Fibroblast of peridontal ligament (primary cell): ENCODE results near the gene GPR68.
A peak's percentile ranks its signal among the peaks of the same experiment; 100 is the strongest.
"Not testable (repeated sequence)": the region's sequence is repeated elsewhere in the genome, so short reads cannot be mapped to it uniquely, and the experiment has no call there.

Experiments
- DNase-seq: peaks from one replicate; pipeline ENCODE4 v3.0.0-alpha.2; 2010; ENCODE audit errors: extremely low read depth

Gene GPR68

DNA sequence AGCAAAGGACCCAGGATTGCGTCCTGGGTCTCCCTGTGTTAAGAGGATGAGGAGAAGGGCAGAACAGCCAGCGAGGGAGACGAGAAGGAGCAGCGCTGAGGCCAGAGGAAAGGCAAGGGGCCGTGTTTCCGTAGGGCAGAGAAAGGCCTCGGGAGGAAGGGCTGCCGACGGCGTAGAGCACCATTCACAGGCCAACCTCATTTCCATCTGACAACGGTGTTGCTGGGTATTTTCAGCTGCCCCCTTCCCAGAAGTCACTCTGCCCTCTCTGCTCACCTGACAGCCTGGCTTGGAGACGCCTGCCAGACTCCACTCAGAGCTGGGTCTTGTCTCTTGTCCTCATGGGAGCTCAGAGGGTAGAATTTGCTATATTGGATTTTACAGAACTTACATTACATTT lies 51.4 kb downstream of the GPR68 start:
- no peak for DNase-seq

DNA sequence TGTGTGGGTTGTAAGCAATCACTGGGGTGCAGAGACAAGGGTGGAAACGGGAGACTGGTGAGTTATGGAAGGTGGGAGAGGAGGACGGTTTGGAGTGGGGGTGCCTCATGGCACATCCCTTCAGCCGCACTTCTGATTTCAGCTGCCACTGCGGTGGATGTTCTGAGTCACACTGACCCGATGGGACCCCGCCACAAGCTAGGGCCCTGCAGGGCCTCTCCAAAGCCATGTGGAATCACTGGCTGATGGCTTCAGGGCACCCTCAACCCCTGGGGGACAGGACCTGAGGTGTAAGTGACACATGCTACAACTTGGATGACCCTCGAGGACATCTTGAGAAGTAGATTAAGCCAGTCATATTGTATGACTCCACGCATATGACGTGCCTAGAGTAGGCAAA lies 53.7 kb downstream of the GPR68 start:
- no peak for DNase-seq

DNA sequence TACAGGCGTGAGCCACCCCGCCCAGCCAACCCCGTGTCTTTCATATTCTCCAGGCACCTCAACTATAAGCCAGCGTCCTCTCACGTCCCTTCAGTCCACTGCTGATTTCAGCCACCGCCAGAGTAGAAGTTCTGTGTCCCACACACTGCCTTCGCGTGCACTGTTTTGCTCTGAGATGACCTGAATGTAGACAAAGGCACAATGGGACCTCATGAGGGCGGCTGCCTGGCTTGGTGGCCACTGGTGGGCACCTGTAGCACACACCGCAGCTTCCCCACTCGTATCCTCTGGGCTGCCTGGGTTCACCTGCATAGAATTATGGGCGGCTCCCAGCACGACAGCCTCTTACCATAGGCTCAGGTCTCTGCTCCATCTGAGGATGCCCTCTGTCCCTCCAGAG lies 57.2 kb downstream of the GPR68 start:
- DNase-seq = no peak

DNA sequence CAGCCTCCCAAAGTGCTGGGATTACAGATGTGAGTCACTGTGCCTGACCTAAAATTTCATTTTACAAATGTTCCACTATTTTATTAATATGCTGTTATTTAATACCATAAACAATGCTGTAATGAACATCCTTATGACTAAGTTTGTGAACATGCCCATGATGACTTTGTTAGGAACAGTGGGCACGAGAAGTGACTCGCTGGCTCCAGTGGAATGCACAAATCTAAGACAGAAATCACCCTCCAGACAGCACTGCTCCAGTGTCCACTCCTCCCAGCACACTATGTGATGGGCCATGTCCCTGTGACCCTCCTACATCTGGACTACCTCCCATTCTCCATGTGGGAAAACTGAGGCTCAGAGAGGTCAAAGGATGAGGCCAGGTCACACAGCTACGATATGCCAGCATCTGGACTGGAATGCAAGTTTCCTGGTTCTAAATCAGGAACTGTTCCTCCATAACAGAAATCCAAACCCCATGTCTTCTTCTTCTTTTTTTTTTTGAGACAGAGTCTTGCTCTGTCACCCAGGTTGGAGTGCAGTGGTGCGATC lies 57.9 kb downstream of the GPR68 start:
- DNase-seq = peak; percentile 25

DNA sequence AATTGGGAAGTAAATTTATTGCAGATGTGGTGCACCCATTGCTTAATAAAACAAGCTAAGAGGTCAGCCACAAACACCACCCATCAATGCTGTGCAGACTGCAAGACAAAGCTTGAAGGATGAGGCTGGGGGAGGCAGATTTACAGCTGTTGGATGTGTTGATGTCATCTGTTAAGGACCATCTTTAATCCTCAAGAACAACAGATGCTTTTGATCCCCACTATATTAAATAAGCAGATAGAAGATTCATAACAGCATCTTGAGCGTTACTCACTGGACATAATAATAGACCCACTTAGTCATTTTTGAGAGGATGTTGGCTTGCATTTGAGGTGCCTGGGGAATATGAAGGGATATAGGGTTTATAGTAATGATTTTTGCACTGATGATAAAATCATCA lies 58.8 kb downstream of the GPR68 start:
- DNase-seq = peak; percentile 24

DNA sequence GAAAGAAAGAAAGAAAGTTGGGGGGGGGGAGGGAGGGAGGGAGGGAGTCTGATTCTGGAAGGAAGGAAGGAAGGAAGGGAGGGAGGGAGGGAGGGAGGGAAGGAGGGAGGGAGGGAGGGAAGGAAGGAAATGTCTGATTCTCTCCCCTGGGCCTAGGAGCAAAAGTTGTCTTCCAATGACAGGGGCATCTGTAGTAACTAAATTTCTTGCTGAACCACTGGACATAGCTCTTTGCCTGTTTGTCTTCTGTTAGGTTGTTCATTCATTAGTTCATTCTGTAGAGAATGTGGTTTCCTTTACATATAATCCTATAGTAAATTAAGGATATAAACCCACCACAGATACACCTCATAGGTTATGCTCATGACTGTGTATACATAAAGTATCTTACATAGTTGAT lies 59.9 kb downstream of the GPR68 start:
- DNase-seq = no peak

DNA sequence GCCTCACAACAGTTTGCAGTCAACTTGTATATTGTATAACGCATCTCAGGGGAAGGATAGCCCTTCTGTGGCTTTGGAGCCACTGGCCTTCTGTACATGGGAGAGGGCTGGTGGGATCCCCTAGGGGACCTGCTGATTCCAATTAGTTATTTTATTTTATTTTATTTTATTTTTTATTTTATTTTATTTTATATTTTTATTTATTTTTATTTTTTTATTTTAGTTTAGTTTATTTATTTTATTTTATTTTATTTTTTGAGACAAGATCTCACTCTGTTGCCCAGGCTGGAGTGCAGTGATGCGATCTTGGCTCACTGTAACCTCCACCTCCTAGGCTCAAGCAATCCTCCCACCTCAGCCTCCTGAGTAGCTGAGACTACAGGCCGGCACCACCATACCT lies 61.8 kb downstream of the GPR68 start:
- not testable (repeated sequence) for DNase-seq
